MCF 10A (cell line): ENCODE results near the gene KIF6. TPM values are rescaled to one million over a fixed set of nuclear protein-coding genes. Genes with fewer than 3 reads are reported as not detected.

Source experiments
- BruUV-seq: library from RNA; stranded (reverse); fragments of 400-500 nt; replicated peaks from 2 replicates; lab custom pipeline; 2021; lab: Mats Ljungman, UMichigan
- CTCF ChIA-PET: fragments of 300-600 bp; sonication (Branson Sonifier 250); formaldehyde crosslinking; extraction: SDS; loops from one replicate; lab custom pipeline; 2021; ENCODE audit warnings: antibody characterized with exemption, inconsistent platforms; lab: Yijun Ruan, JAX
- POLR2A ChIA-PET: fragments of 300-600, 350-650 bp; sonication (Branson Sonifier 250); formaldehyde crosslinking; extraction: SDS; loops from one replicate; lab custom pipeline; 2020; ENCODE audit warnings: antibody characterized with exemption, inconsistent platforms; lab: Yijun Ruan, JAX
- DNase-seq: peaks from one replicate; pipeline ENCODE4 v3.0.0-alpha.2; 2018; ENCODE audit not compliant: unreplicated experiment
- H3K27ac Mint-ChIP-seq: one replicate; pipeline ENCODE4 v1.8.0; 2022; ENCODE audit warnings: mild to moderate bottlenecking, low read depth, mixed read lengths; ENCODE audit not compliant: unreplicated experiment
- H3K27me3 Mint-ChIP-seq: one replicate; pipeline ENCODE4 v1.8.0; 2022; ENCODE audit warnings: mixed read lengths; ENCODE audit not compliant: insufficient read depth, unreplicated experiment
- H3K36me3 Mint-ChIP-seq: one replicate; pipeline ENCODE4 v1.8.0; 2022; ENCODE audit warnings: mild to moderate bottlenecking, moderate library complexity, mixed read lengths; ENCODE audit not compliant: insufficient read depth, unreplicated experiment
- H3K4me1 Mint-ChIP-seq: one replicate; pipeline ENCODE4 v1.8.0; 2022; ENCODE audit warnings: mixed read lengths; ENCODE audit not compliant: insufficient read depth, unreplicated experiment
- H3K4me3 Mint-ChIP-seq: one replicate; pipeline ENCODE4 v1.8.0; 2022; ENCODE audit warnings: mild to moderate bottlenecking, moderate library complexity, mixed read lengths; ENCODE audit not compliant: unreplicated experiment
- H3K9me3 Mint-ChIP-seq: one replicate; pipeline ENCODE4 v1.8.0; 2022; ENCODE audit warnings: mixed read lengths; ENCODE audit not compliant: unreplicated experiment
- CTCF ChIP-seq: fragments of 200-600 bp; IDR thresholded peaks from one replicate; pipeline ENCODE4 v1.8.0; 2022; ENCODE audit warnings: antibody characterized with exemption, mild to moderate bottlenecking; ENCODE audit not compliant: unreplicated experiment
- intact Hi-C: fragments of 100-400 bp; cut with micrococcal nuclease; formaldehyde crosslinking; loops from 2 replicates; pipeline ENCODE4 v1.14.1; 2022
- total RNA-seq: library from RNA; stranded (reverse); gene quantifications from 2 replicates; pipeline ENCODE4 v1.2.3, GENCODE V29; 2022

The KIF6 gene
- total RNA-seq, 1 experiment from 2014 or later, result 0.91 TPM

GRCh38 chr6:39417440-39417839 is 307.8 kb downstream of the KIF6 start:
- no peak for TF ChIP-seq CTCF
- no peak overlapping the region for H3K4me3 Mint-ChIP-seq
- intact Hi-C loops, result no loop called here
- H3K27me3 Mint-ChIP-seq, result no peaks in the 10 kb centered on the region
- H3K4me1 Mint-ChIP-seq, result peaks cover 35% of the 10 kb centered on the region
- no TSS peak for BruUV-seq
- ChIA-PET POLR2A (interaction anchor here (0.7 to 1.0 kb wide), 3 partner anchors 9 to 190 kb away, joined by 3 to 4 read pairs (median 4); no protein-coding TSS in a partner anchor), CTCF (interaction anchor here (0.6 to 1.0 kb wide), 2 partner anchors 487 to 1611 kb away, joined by 3 to 6 read pairs; no protein-coding TSS in a partner anchor)
- peak overlapping the region; percentile 88 for H3K27ac Mint-ChIP-seq
- no peak for DNase-seq
- H3K9me3 Mint-ChIP-seq, result no peaks in the 10 kb centered on the region
- peaks cover 5% of the 10 kb centered on the region for H3K36me3 Mint-ChIP-seq

- intact Hi-C loops, result no loop called here
- H3K27me3 Mint-ChIP-seq, result no peaks in the 10 kb centered on the region
- TF ChIP-seq CTCF, result no peak
- no TSS peak for BruUV-seq
- DNase-seq, result peak; percentile 87
- no peak overlapping the region for H3K4me3 Mint-ChIP-seq
- ChIA-PET CTCF (interaction anchor here (1.0 kb wide), 1 partner anchor 1611 kb away, joined by 6 read pairs; no protein-coding TSS in a partner anchor), POLR2A (interaction anchor here (0.7 to 1.0 kb wide), 3 partner anchors 10 to 1995 kb away, joined by 3 to 4 read pairs (median 4); no protein-coding TSS in a partner anchor)
- peak overlapping the region; percentile 88 for H3K27ac Mint-ChIP-seq
- peaks cover 5% of the 10 kb centered on the region for H3K36me3 Mint-ChIP-seq
- peaks cover 28% of the 10 kb centered on the region for H3K4me1 Mint-ChIP-seq
- no peaks in the 10 kb centered on the region for H3K9me3 Mint-ChIP-seq
Measured at GRCh38 chr6:39416728-39417127, 308.5 kb downstream of the KIF6 start.

GRCh38 chr6:39416026-39416425 is 309.2 kb downstream of the KIF6 start:
- Mint-ChIP-seq H3K27ac (peak overlapping the region; percentile 88), H3K36me3 (peaks cover 5% of the 10 kb centered on the region), H3K9me3 (no peaks in the 10 kb centered on the region), H3K4me3 (no peak overlapping the region), H3K4me1 (peaks cover 27% of the 10 kb centered on the region), H3K27me3 (no peaks in the 10 kb centered on the region)
- ChIA-PET POLR2A (interaction anchor here (0.7 kb wide), 1 partner anchor 9 kb away, joined by 3 read pairs; no protein-coding TSS in a partner anchor), CTCF (no interaction called here)
- intact Hi-C loops, result no loop called here
- peak; percentile 35 for DNase-seq
- TF ChIP-seq CTCF, result no peak
- BruUV-seq, result no TSS peak

GRCh38 chr6:39415482-39415881 is 309.7 kb downstream of the KIF6 start:
- H3K27me3 Mint-ChIP-seq, result no peaks in the 10 kb centered on the region
- H3K9me3 Mint-ChIP-seq, result no peaks in the 10 kb centered on the region
- no peak for DNase-seq
- BruUV-seq, result no TSS peak
- peaks cover 5% of the 10 kb centered on the region for H3K36me3 Mint-ChIP-seq
- H3K27ac Mint-ChIP-seq, result peak overlapping the region; percentile 88
- H3K4me1 Mint-ChIP-seq, result peaks cover 27% of the 10 kb centered on the region
- ChIA-PET POLR2A (interaction anchor here (0.7 kb wide), 1 partner anchor 9 kb away, joined by 3 read pairs; no protein-coding TSS in a partner anchor), CTCF (no interaction called here)
- intact Hi-C loops, result no loop called here
- H3K4me3 Mint-ChIP-seq, result no peak overlapping the region
- no peak for TF ChIP-seq CTCF
